Chondrocyte (in vitro differentiated cells): ENCODE measurements around the gene MAPKAP1. TPM values are rescaled to one million over a fixed set of nuclear protein-coding genes. Genes with fewer than 3 reads are reported as not detected.

Experiments used
- DNase-seq: peaks from one replicate; pipeline ENCODE4 v3.0.0; 2021; ENCODE audit warnings: mixed read lengths, low spot score
- H3K27ac Mint-ChIP-seq: one replicate; pipeline ENCODE4 v1.8.0; 2021; ENCODE audit warnings: mild to moderate bottlenecking, moderate library complexity, mixed read lengths; ENCODE audit not compliant: unreplicated experiment
- H3K27me3 Mint-ChIP-seq: 2 replicates; pipeline ENCODE4 v1.8.0; 2021; ENCODE audit warnings: low read depth, mixed read lengths
- H3K36me3 Mint-ChIP-seq: 2 replicates; pipeline ENCODE4 v1.8.0; 2021; ENCODE audit warnings: low read depth, mixed read lengths
- H3K4me1 Mint-ChIP-seq: 2 replicates; pipeline ENCODE4 v1.8.0; 2021; ENCODE audit warnings: low read depth, mild to moderate bottlenecking, mixed read lengths
- H3K4me3 Mint-ChIP-seq: one replicate; pipeline ENCODE4 v1.8.0; 2021; ENCODE audit warnings: mild to moderate bottlenecking, moderate library complexity, mixed read lengths; ENCODE audit not compliant: unreplicated experiment
- H3K9me3 Mint-ChIP-seq: 2 replicates; pipeline ENCODE4 v1.8.0; 2021; ENCODE audit warnings: low read depth, mixed read lengths
- CTCF ChIP-seq: fragments of 200-600 bp; sonication (generic); IDR thresholded peaks from 2 replicates; pipeline ENCODE4 v1.5.0; 2021; ENCODE audit warnings: antibody characterized with exemption, mild to moderate bottlenecking, moderate library complexity
- total RNA-seq: library from RNA; stranded (reverse); gene quantifications from 3 replicates; pipeline ENCODE4 v1.2.1, GENCODE V29; 2021

The MAPKAP1 gene
- total RNA-seq, 1 donor from 2014 or later = 91.5 TPM

GRCh38 chr9:125591888-125592287 is 115.1 kb downstream of the MAPKAP1 start:
- no peaks in the 10 kb centered on the region for H3K9me3 Mint-ChIP-seq
- H3K4me1 Mint-ChIP-seq = peaks cover 27% of the 10 kb centered on the region
- H3K27ac Mint-ChIP-seq = no peak overlapping the region
- DNase-seq = no peak
- no peaks in the 10 kb centered on the region for H3K27me3 Mint-ChIP-seq
- H3K36me3 Mint-ChIP-seq = peaks cover 1% of the 10 kb centered on the region
- H3K4me3 Mint-ChIP-seq = no peak overlapping the region
- no peak for TF ChIP-seq CTCF

GRCh38 chr9:125591245-125591644 is 115.8 kb downstream of the MAPKAP1 start:
- peaks cover 27% of the 10 kb centered on the region for H3K4me1 Mint-ChIP-seq
- H3K36me3 Mint-ChIP-seq = peaks cover 1% of the 10 kb centered on the region
- DNase-seq = no peak
- no peak overlapping the region for H3K27ac Mint-ChIP-seq
- H3K27me3 Mint-ChIP-seq = no peaks in the 10 kb centered on the region
- no peak for TF ChIP-seq CTCF
- no peaks in the 10 kb centered on the region for H3K9me3 Mint-ChIP-seq
- H3K4me3 Mint-ChIP-seq = no peak overlapping the region

- no peak for TF ChIP-seq CTCF
- Mint-ChIP-seq H3K4me1 (peaks cover 23% of the 10 kb centered on the region), H3K27ac (no peak overlapping the region)
These were observed 117.7 kb downstream of the MAPKAP1 start for GRCh38 chr9:125589287-125589686.

GRCh38 chr9:125587819-125588460 is 119.1 kb downstream of the MAPKAP1 start:
- no peak for TF ChIP-seq CTCF
- Mint-ChIP-seq H3K4me3 (no peak overlapping the region), H3K27me3 (no peaks in the 10 kb centered on the region)

More at GRCh38 chr9:125589287-125589686, 117.7 kb downstream of the MAPKAP1 start:
- no peak overlapping the region for H3K4me3 Mint-ChIP-seq
- H3K9me3 Mint-ChIP-seq = no peaks in the 10 kb centered on the region
- DNase-seq = no peak
- peaks cover 3% of the 10 kb centered on the region for H3K36me3 Mint-ChIP-seq
- no peaks in the 10 kb centered on the region for H3K27me3 Mint-ChIP-seq

GRCh38 chr9:125586172-125586511 is 120.9 kb downstream of the MAPKAP1 start:
- Mint-ChIP-seq H3K9me3 (no peaks in the 10 kb centered on the region), H3K27me3 (no peaks in the 10 kb centered on the region), H3K4me3 (no peak overlapping the region), H3K4me1 (peaks cover 14% of the 10 kb centered on the region), H3K27ac (no peak overlapping the region), H3K36me3 (peaks cover 8% of the 10 kb centered on the region)
- TF ChIP-seq CTCF = no peak
- DNase-seq = no peak

More at GRCh38 chr9:125587819-125588460, 119.1 kb downstream of the MAPKAP1 start:
- Mint-ChIP-seq H3K9me3 (no peaks in the 10 kb centered on the region), H3K27ac (peak overlapping the region; percentile 43), H3K4me1 (peaks cover 15% of the 10 kb centered on the region), H3K36me3 (peaks cover 4% of the 10 kb centered on the region)
- no peak for DNase-seq
